Uterus (tissue), 2 donors: ENCODE measurements around the gene ITGA2.

Experiments
- POLR2A ChIP-seq, 2 donors: fragments of 450-650 bp; IDR thresholded peaks; one replicate each; pipeline ENCODE4 v1.6.1; 2016; ENCODE audit warnings: antibody characterized with exemption in 2 of 2, mild to moderate bottlenecking in 1 of 2, moderate library complexity in 1 of 2
- TF ChIP-seq, protein P1 (sequence below), 4 experiments: fragments of 200-600 bp in 2 of 4; fragments of 450-650 bp in 2 of 4; sonication (generic) in 2 of 4; IDR thresholded peaks; one replicate each; pipeline ENCODE4 v1.5.1; 2016 to 2019; ENCODE audit warnings: antibody characterized with exemption in 4 of 4, mild to moderate bottlenecking in 2 of 4, moderate library complexity in 1 of 4

DNA sequence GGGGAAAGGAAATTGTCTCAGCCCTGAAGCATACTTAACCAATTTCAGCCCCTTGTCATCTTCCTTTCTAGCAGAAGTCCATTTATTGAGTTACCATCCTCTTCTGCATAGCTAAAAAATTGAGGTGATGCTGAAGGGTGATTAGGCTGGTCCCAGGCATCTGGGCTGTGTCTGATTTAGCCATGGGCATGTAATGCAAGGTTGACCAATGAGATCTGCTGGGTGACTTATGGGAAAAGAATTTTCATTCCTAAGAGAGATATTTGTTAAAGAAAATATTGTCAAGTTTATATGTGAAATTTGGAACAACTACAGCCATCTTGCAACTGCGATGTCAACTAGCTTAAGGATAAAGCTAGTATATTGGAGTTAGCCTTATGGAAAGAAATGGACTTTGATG, 5.1 kb downstream of the ITGA2 start:
- TF ChIP-seq, protein P1, sequence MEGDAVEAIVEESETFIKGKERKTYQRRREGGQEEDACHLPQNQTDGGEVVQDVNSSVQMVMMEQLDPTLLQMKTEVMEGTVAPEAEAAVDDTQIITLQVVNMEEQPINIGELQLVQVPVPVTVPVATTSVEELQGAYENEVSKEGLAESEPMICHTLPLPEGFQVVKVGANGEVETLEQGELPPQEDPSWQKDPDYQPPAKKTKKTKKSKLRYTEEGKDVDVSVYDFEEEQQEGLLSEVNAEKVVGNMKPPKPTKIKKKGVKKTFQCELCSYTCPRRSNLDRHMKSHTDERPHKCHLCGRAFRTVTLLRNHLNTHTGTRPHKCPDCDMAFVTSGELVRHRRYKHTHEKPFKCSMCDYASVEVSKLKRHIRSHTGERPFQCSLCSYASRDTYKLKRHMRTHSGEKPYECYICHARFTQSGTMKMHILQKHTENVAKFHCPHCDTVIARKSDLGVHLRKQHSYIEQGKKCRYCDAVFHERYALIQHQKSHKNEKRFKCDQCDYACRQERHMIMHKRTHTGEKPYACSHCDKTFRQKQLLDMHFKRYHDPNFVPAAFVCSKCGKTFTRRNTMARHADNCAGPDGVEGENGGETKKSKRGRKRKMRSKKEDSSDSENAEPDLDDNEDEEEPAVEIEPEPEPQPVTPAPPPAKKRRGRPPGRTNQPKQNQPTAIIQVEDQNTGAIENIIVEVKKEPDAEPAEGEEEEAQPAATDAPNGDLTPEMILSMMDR (IDR thresholded peaks at IDR 0.05) = no peak
- no peak for TF ChIP-seq POLR2A (IDR thresholded peaks at IDR 0.05)
